Karpas-422 (cell line): ENCODE results near the gene GTPBP6. TPM values are rescaled to one million over a fixed set of nuclear protein-coding genes. Genes with fewer than 3 reads are reported as not detected.

ENCODE experiments used
- DNase-seq: peaks from one replicate; pipeline ENCODE4 v3.0.0-alpha.2; 2015
- H2AFZ ChIP-seq: fragments of 200-600 bp; sonication (generic); 2 replicates; pipeline ENCODE4 v1.6.1; 2014; ENCODE audit warnings: antibody characterized with exemption, low read length, mixed read lengths
- H3K27ac ChIP-seq: fragments of 200-600 bp; sonication (generic); 2 replicates; pipeline ENCODE4 v1.5.1; 2014; ENCODE audit warnings: mild to moderate bottlenecking, low read length, moderate library complexity
- H3K27me3 ChIP-seq: fragments of 200-600 bp; sonication (generic); 2 replicates; pipeline ENCODE4 v1.6.1; 2014; ENCODE audit warnings: low read length, mixed read lengths
- H3K36me3 ChIP-seq: fragments of 200-600 bp; sonication (generic); 2 replicates; pipeline ENCODE4 v1.6.1; 2014; ENCODE audit warnings: low read length, mixed read lengths; ENCODE audit not compliant: insufficient read depth
- H3K4me1 ChIP-seq: fragments of 200-600 bp; sonication (generic); 2 replicates; pipeline ENCODE4 v1.6.1; 2014; ENCODE audit warnings: mild to moderate bottlenecking, low read length, mixed read lengths
- H3K4me2 ChIP-seq: fragments of 200-600 bp; sonication (generic); 2 replicates; pipeline ENCODE4 v1.6.1; 2014; ENCODE audit warnings: low read length, low read depth, mild to moderate bottlenecking; ENCODE audit not compliant: poor library complexity, severe bottlenecking
- H3K4me3 ChIP-seq: fragments of 200-600 bp; sonication (generic); 2 replicates; pipeline ENCODE4 v1.5.1; 2014; ENCODE audit warnings: mild to moderate bottlenecking, antibody characterized with exemption, low read length, mixed read lengths
- H3K79me2 ChIP-seq: fragments of 200-600 bp; sonication (generic); 2 replicates; pipeline ENCODE4 v1.6.1; 2014; ENCODE audit warnings: mild to moderate bottlenecking, low read length, mixed read lengths
- H3K9ac ChIP-seq: fragments of 200-600 bp; sonication (generic); 2 replicates; pipeline ENCODE4 v1.6.0; 2014; ENCODE audit warnings: low read length
- H3K9me2 ChIP-seq: fragments of 200-600 bp; sonication (generic), shearing (Covaris generic); replicated peaks from 2 replicates; pipeline ENCODE4 v1.6.0; 2014; ENCODE audit warnings: mild to moderate bottlenecking, low read length, moderate library complexity; ENCODE audit not compliant: insufficient read depth
- H3K9me3 ChIP-seq: fragments of 300-700, 200-600 bp; sonication (generic); 2 replicates; pipeline ENCODE4 v1.6.1; 2014; ENCODE audit warnings: low read length, mixed read lengths
- H4K20me1 ChIP-seq: fragments of 200-600 bp; sonication (generic); 2 replicates; pipeline ENCODE4 v1.6.1; 2014; ENCODE audit warnings: mild to moderate bottlenecking, antibody characterized with exemption, low read length, low read depth; ENCODE audit not compliant: insufficient read depth
- total RNA-seq: library from RNA; depleted of rRNA; stranded (reverse); fragments of >200 nt; shearing (Covaris generic); gene quantifications from 2 replicates; pipeline ENCODE4 v1.2.3, GENCODE V29; 2014; ENCODE audit warnings: low replicate concordance

The GTPBP6 gene
- total RNA-seq, 1 experiment from 2014 or later: 19.4 TPM

DNA sequence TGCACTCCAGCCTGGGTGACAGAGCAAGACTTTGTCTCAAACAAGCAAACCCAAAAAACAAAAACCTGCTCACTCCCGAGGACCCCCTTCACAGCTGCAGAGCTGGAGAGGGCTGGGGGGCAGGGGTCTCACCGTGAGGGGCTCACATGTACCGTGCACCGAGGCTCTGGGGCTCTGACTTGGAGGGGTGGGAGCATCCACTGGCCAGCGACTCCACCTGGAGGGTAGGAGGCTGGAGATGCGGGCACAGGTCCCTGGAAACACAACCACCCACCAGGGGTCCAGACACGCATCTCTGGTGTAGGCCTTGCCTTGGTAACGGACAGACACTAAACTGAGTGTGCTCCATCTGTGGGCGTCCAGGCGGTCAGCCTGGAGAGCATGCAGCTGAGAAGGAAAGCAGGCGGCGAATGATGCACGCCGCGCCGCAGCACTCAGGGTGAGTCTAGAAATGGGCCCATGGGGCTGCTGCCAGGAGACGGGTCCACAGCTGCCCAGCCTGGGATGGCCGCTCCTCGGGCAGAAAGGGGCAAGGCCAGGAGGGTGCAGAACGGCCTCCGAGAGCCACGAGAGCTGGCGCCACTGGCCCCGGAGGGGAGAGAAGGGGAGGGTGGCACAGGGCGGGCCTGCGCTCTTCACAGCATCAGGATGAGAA lies 42.0 kb upstream of the GTPBP6 start:
- H3K27ac ChIP-seq: no peak overlapping the region
- peaks cover 48% of the 10 kb centered on the region for H3K79me2 ChIP-seq
- no peaks in the 10 kb centered on the region for H4K20me1 ChIP-seq
- H3K9me2 ChIP-seq: no peaks in the 10 kb centered on the region
- no peaks in the 10 kb centered on the region for H3K4me1 ChIP-seq
- H3K9ac ChIP-seq: no peak overlapping the region
- no peak overlapping the region for H2AFZ ChIP-seq
- no peaks in the 10 kb centered on the region for H3K27me3 ChIP-seq
- H3K9me3 ChIP-seq: peaks cover 6% of the 10 kb centered on the region; the same call in 1 of the 2 replicates
- peaks cover 31% of the 10 kb centered on the region for H3K36me3 ChIP-seq
- no peak for DNase-seq
- H3K4me3 ChIP-seq: no peak overlapping the region
- no peak overlapping the region for H3K4me2 ChIP-seq

DNA sequence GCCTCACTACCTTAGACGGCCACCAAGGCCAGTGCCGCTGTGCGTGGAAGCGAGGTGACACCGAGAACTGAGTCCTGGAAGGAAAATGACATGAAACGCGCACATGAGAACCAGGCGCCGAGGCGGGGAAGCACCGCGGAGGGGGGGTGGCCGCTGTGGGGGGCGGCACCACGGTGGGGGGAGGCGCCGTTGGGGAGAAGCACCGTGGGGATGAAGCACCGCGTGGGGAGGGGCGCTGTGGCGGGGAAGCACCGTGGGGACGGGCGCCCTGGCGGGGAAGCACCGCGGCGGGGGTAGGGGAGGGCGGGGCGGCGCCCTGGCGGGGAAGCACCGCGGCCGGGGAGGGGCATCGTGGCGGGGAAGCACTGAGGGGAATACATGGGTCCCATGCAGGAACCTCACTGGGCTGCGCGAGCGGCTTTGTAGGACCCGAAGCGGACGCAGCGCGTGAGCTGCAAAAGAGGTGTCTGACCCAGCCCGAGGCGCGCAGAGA lies 40.1 kb upstream of the GTPBP6 start:
- Histone ChIP-seq H4K20me1 (no peaks in the 10 kb centered on the region), H3K4me1 (no peaks in the 10 kb centered on the region), H3K4me2 (no peak overlapping the region), H3K79me2 (peaks cover 61% of the 10 kb centered on the region), H3K9me3 (peaks cover 6% of the 10 kb centered on the region; the same call in 1 of the 2 replicates), H3K9ac (no peak overlapping the region), H3K27ac (no peak overlapping the region), H3K4me3 (no peak overlapping the region), H2AFZ (no peak overlapping the region), H3K9me2 (no peaks in the 10 kb centered on the region), H3K36me3 (peaks cover 25% of the 10 kb centered on the region), H3K27me3 (no peaks in the 10 kb centered on the region)
- DNase-seq: no peak

DNA sequence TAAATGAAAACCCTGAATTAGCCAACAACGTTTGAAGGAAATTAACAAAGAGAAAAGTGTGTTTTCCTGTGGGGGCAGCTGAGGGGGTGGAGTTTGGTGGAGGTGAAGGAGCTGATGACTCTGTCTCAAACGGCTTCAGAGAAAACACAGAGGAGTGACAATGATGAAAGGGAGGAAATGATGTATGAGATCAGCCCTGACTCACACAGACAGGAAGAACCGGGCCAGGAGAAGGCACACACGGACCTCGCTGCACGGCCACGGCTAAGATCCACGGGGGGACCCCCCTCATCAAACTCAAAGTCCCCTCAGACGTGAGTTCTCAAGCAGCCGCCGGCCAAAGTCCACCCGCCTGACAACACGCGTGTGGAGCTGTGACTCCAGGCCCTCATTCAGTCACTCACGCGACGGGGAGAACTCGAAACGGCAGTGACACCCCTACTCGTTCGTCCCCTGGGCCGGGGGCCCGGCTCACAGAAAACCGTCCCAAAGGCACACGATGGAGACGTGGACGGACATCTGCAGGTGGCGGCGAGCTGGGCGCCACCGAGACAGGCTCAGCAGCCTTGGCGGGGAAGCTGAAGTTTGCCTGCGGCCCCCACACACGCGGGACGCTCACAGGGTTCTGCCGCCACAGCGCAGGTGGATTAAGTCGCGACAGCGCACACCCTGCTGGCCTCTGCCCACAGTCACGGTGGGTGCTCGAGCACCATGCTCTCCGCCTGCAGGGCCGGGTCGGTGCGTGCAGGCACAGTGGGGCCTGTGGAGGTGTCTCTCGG lies 39.3 kb upstream of the GTPBP6 start:
- H3K4me3 ChIP-seq: no peak overlapping the region
- H3K27me3 ChIP-seq: no peaks in the 10 kb centered on the region
- H3K9me2 ChIP-seq: no peaks in the 10 kb centered on the region
- H3K9me3 ChIP-seq: no peaks in the 10 kb centered on the region; the same call in 1 of the 2 replicates
- no peak overlapping the region for H3K4me2 ChIP-seq
- H3K36me3 ChIP-seq: peaks cover 21% of the 10 kb centered on the region
- no peak overlapping the region for H2AFZ ChIP-seq
- DNase-seq: no peak
- H3K9ac ChIP-seq: no peak overlapping the region
- H3K79me2 ChIP-seq: peaks cover 59% of the 10 kb centered on the region
- no peaks in the 10 kb centered on the region for H4K20me1 ChIP-seq
- no peaks in the 10 kb centered on the region for H3K4me1 ChIP-seq
- H3K27ac ChIP-seq: no peak overlapping the region

DNA sequence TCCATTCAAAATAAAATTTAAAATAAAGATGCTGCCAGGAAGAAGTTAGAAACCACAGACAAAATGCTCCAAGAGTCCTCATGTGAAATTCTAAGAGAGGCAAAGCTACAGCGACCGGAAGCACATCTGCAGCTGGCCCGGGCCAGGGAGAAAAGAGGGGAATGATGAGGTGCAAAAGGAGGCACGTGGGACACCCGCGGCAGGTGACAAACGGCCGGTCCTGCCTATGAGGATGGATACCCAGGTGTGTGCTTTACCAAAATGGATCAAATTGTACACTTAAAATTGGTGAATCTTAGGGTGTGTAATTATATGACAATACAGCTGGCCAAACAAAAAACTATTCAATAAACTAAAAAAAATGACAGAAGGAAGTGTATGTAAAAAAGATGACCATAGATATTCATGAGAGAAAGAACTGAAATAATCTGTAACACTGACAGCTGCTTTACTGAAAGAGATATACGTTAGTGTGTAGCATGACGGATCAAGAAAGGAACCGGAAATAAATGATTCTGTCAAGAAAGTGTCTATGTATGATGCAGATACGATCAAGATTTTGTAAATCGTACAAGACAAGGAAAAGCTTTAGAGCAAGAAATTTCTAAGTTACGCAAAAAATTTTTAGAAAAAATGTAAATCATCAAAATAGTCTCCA lies 38.6 kb upstream of the GTPBP6 start:
- H3K9ac ChIP-seq: no peak overlapping the region
- no peak for DNase-seq
- H3K4me1 ChIP-seq: no peaks in the 10 kb centered on the region
- H3K27me3 ChIP-seq: no peaks in the 10 kb centered on the region
- H3K36me3 ChIP-seq: peaks cover 21% of the 10 kb centered on the region
- no peak overlapping the region for H2AFZ ChIP-seq
- no peaks in the 10 kb centered on the region for H3K9me2 ChIP-seq
- H4K20me1 ChIP-seq: no peaks in the 10 kb centered on the region
- no peak overlapping the region for H3K4me2 ChIP-seq
- H3K79me2 ChIP-seq: peaks cover 58% of the 10 kb centered on the region
- H3K27ac ChIP-seq: no peak overlapping the region
- no peak overlapping the region for H3K4me3 ChIP-seq
- no peaks in the 10 kb centered on the region; the same call in 1 of the 2 replicates for H3K9me3 ChIP-seq

DNA sequence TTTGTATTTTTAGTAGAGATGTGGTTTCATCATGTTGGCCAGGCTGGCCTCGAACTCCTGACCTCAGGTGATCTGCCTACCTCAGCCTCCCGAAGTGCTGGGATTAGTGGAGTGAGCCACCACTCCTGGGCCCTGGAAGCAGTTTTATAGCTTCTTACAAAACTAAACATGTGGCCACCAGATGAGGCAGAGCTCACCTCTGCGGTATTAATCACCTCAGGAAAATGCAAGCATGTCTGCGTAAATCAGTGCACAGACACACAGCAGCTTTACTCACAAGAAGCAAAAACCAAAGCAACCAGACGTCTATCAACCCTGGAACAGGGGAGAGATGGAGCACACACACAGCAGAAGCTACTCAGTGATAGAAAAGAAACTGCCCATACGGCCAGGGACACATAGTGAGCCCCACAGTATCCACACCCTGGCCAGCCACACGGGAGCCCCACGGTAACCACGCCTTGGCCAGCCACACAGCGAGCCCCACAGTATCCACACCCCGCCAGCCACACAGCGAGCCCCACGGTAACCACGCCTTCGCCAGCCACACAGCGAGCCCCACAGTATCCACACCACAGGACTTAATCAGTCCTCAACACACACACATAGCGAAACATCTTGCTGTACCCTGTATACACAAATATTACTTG lies 37.9 kb upstream of the GTPBP6 start:
- Histone ChIP-seq H3K27ac (no peak overlapping the region), H3K9me2 (no peaks in the 10 kb centered on the region), H4K20me1 (no peaks in the 10 kb centered on the region), H3K36me3 (peaks cover 15% of the 10 kb centered on the region), H3K4me2 (no peak overlapping the region), H3K27me3 (no peaks in the 10 kb centered on the region), H2AFZ (no peak overlapping the region), H3K9ac (no peak overlapping the region), H3K4me3 (no peak overlapping the region), H3K9me3 (no peaks in the 10 kb centered on the region; the same call in 1 of the 2 replicates), H3K4me1 (no peaks in the 10 kb centered on the region), H3K79me2 (peaks cover 64% of the 10 kb centered on the region)
- DNase-seq: no peak

DNA sequence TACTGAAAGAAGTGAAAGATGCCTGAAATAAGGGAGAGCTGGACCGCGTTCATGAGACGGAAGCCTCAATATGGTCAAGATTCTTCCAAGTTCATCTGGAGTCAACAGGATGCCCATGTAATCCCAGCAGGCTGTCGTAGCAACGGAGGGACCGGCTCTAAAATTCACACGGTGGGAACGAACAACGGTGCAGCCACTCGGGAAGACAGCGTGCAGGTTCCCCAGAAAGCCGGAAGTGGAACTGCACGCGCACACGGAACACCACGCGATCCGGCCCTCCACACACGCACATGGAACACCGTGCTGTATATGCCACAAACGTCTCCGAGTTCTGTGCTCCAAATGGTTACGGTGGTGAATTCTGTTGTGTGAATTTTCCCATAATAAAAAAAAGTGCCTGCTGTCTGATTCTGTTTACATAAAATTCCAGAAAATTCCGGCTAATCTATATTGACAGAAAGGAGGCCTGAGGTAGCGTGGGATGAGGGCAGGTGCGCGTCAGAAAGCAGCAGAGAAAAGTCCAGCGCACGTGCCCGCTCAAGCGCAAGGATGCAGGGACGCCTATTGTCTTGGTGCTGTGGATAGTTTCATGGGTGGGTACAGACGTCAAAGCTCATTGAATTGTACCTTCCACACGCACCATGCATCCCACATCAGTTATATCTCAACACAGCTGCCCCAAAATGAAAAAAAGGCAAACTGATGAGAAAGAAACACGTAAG lies 36.9 kb upstream of the GTPBP6 start:
- Histone ChIP-seq H4K20me1 (no peaks in the 10 kb centered on the region), H2AFZ (no peak overlapping the region), H3K27ac (no peak overlapping the region), H3K4me3 (no peak overlapping the region), H3K27me3 (no peaks in the 10 kb centered on the region), H3K9me3 (no peaks in the 10 kb centered on the region; the same call in 1 of the 2 replicates), H3K4me2 (no peak overlapping the region), H3K9ac (no peak overlapping the region), H3K79me2 (peaks cover 61% of the 10 kb centered on the region), H3K9me2 (no peaks in the 10 kb centered on the region), H3K36me3 (peaks cover 7% of the 10 kb centered on the region), H3K4me1 (no peaks in the 10 kb centered on the region)
- no peak for DNase-seq

DNA sequence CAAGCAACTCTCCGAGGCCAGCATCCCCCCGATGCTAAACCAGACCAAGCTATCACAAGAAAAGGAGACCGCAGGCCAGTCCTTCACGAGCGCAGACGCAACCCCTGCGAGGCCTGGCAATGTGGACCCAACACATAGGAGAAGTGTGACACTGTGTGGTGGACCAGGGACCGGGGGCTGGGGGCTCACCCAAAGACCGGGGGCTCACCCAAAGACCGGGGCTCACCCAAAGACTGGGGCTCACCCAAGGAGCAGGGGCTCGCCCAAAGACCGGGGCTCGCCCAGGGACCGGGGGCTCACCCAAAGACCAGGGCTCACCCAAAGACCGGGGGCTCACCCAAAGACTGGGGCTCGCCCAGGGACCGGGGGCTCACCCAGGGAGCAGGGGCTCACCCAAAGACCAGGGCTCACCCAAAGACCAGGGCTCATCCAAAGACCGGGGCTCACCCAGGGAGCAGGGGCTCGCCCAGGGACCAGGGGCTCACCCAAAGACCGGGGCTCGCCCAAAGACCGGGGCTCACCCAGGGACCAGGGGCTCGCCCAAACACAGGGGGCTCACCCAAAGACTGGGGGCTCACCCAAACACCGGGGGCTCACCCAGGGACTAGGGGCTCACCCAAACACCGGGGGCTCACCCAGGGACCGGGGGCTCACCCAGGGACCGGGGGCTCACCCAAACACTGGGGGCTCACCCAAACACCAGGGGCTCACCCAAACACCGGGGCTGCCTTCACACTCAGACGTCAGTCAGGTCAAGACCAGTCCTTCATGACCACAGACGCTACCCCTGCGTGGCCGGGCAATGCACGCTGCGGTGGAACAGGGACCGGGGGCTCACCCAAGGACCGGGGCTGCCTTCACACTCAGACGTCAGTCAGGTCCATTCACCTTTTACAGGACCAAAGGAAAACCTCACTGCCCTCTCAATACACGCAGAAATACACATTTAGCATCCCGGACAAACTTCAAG lies 35.3 kb upstream of the GTPBP6 start:
- Histone ChIP-seq H3K4me3 (no peak overlapping the region), H3K36me3 (peaks cover 2% of the 10 kb centered on the region; the same call in 1 of the 2 replicates), H3K4me2 (no peak overlapping the region), H3K4me1 (no peaks in the 10 kb centered on the region), H3K27ac (no peak overlapping the region), H3K9ac (no peak overlapping the region), H3K9me2 (no peaks in the 10 kb centered on the region), H2AFZ (no peak overlapping the region), H4K20me1 (no peaks in the 10 kb centered on the region), H3K27me3 (no peaks in the 10 kb centered on the region), H3K9me3 (no peaks in the 10 kb centered on the region), H3K79me2 (peaks cover 75% of the 10 kb centered on the region)
- DNase-seq: no peak
